ENCODE results near the gene TSPEAR.
"Not testable (repeated sequence)": the region's sequence is repeated elsewhere in the genome, so short reads cannot be mapped to it uniquely, and the experiment has no call there.

Gene TSPEAR

GRCh38 chr21:44496564-44497550, 214.5 kb downstream of the TSPEAR start:
- no peak for DNase-seq

- no peak for DNase-seq
Observed at GRCh38 chr21:44495611-44496563, 215.5 kb downstream of the TSPEAR start.

GRCh38 chr21:44494956-44495355, 216.4 kb downstream of the TSPEAR start:
- DNase-seq = no peak

DNA sequence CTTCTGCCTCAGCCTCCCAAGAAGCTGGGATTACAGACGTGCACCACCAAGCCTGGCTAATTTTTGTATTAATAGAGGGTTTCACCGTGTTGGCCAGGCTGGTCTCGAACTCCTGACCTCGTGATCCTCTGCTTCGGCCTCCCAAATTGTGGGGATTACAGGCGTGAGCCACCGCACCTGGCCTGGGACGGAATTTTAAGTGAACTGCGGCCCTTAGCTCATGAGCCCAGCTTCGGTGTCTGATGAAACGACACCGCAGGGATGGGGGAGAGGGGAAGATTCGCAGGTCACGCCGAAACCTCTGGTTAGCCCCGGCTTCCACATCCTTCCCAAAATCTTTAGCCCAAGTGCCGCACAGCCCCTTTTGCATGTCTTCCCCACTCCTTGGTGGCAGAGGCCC, 217.0 kb downstream of the TSPEAR start:
- no peak for DNase-seq

DNA sequence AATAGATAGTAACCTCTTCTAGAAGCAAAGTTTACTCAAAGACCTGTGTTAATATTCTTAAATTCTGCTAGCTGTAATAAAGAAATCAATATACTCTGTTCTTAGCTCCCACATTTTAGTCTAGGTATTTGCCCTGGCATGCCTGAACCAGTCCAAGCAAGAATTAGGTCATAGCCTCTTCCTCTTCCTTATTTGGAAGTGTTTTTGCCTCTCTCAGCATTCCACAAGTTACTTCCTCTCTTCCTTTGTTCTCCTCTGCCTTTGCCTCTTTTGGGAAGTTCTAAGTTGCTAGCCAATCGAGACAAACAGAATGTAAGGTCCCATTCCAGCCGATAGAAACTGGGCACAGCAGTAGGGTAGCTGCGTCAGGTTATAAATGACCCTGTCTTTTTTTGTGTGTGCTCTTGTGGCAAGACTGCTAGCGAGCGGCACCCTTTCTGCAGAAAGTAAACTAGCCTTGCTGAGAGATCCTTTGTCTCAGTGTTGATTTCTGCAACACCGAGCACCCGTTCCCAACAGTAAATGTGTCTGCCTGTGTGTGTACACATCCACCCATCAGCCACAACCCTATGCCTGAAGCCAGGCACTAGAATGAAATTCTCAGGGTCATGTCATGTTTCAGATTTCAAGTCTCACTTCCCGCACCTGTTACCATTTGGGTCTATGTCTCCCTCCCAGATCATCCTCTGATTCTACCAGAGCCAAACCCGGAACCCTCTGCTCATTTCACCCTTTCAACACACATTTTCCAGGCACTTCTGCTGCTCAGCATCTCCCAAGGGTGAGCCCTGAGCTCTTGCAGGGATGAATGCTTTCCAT, 218.6 kb downstream of the TSPEAR start:
- DNase-seq = no peak

DNA sequence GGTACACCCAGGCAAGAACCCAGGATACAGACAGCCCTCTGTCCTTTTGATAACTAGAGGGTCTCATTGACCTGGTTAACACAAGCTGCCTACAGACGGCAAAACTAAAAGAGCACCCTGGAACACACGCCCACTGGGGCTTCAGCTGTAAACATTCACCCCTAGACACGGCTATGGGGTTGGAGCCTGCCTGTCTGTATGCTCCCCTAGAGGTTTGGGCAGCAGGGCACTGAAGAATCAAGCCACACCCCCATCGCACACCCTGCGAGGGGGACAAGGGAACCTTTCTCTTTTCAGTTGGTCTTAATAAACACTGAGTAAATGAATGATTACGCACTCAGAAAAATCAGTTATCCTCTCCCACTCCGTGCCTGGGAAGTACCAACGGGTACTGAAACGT, 220.6 kb downstream of the TSPEAR start:
- DNase-seq = no peak

GRCh38 chr21:44490405-44490804, 221.0 kb downstream of the TSPEAR start:
- no peak for DNase-seq

GRCh38 chr21:44489962-44490361, 221.4 kb downstream of the TSPEAR start:
- DNase-seq = no peak

DNA sequence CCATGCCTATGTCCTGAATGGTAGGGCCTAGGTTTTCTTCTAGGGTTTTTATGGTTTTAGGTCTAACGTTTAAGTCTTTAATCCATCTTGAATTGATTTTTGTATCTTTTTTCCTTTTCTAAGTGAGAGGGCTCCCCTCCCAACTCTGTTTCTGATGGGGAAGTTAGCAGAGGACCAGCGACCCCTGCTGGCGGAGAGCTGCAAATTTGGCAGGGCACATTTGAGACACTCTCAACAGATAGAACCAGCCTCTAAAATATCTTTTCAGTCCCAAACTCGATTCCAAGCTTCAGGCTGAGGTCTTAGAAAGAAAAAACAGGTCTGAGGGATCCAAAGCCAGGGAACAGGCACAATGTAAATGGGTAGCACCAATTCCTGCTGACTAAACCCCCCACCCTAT, 223.5 kb downstream of the TSPEAR start:
- DNase-seq = peak; percentile 35

DNA sequence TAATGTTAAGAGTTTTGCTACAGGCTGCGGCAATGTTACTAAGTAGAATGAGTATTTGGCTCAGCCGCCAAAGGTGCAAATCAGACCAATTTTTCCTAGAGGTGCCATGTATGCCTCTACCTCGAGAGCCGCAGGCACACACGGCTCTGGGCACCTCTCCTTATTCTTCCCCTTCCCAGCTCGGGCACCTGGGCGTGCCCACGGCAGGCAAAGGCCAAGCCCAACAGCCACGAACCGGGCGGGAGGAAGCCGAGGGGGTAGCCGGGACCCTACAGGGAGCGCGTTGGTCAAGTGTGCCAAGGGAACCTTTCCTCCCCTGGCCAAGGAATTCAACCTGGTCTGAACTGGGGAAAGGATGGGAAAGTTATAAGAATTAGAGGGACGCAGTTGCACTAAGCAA, 225.1 kb downstream of the TSPEAR start:
- no peak for DNase-seq

- DNase-seq = no peak
Observed at GRCh38 chr21:44485796-44486195, 225.6 kb downstream of the TSPEAR start.

DNA sequence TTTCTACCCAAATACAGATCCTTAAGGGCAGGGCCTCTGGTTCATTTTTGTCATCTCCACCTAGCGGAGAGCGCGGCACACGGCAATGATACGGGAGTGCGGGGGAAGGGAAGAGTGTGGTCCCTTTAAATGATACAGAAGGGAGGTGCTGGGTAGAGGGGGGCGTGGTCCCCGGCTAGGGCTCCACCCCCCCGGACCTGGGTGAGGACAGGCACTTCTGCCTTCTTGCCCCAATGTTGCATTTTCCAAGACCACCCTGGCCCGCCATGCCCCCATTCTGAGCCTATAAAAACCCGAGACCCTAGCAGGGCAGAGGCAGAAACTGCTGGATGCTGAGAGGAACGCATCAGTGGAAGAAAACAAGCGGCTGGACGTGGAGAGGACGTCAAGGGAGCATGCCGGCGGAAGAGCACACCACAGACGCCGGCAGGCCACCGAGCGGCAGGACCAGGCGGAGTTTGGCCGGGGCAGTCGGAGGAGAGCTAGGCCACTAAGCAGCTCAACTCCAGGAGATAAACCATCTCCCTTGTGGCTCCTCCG, 226.0 kb downstream of the TSPEAR start:
- DNase-seq = peak; percentile 55

DNA sequence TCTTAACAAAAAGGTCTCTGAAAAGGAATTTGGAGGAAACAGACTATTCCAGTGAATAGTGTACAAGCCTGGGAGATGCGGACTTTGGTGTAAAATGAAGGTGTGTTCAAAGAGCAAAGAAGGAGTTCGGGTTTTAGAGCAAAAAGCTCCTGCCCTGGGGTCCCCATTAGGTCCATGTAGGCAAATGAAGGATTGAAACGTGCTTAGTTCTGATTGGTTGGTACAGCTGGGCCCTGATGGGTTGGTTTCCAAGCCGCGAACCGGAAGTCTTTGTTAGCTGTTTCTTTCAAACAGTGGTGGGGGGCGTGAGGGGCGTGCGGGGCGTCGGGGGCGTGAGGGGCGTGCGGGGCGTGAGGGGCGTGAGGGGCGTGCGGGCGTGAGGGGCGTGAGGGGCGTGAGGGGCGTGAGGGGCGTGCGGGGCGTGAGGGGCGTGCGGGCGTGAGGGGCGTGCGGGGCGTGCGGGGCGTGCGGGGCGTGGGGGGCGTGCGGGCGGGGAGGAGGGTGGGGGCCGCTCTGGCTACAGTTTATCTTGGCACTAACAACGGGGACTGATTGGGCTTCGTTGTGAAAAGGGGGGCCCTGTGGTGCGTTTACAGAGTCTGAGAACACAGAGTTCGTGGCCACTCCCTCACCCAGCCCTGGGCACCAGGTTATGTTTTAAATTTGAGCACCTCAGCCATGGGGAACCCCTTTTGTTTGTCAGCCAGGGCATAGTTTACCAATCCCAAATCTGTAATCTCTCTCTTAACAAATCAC, 226.7 kb downstream of the TSPEAR start:
- no peak for DNase-seq

- no peak for DNase-seq
Observed at GRCh38 chr21:44483288-44484237, 227.8 kb downstream of the TSPEAR start.

DNA sequence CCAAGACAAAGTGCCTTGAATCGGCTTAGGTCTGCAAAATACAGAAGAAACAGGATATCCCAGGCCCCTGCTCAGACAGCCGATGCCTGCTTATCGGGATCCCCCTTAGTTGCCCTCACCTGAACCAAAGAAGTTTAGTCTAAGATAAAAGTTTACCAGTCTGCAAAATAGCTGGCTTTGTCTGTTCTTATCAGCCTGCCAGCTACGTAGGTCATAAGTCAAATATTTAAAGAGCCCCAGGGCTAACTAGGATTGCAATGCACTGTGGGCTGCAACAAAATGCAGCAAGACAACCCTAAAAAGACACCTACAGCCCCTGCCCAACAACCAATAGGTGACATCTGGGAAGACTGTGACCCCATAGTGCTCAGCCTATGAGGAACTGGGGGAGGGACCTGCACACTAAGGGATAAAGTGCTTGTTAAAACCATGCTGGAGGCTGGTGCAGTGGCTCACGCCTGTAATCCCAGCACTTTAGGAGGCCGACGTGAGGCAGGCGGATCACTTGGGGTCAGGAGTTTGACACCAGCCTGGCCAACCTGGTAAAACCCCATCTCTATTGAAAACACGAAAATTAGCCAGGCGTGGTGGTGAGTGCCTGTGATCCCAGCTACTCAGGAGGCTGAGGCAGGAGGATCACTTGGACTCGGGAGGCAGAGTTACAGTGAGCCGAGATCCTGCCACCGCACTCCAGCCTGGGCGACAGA, 228.6 kb downstream of the TSPEAR start:
- DNase-seq = no peak

DNA sequence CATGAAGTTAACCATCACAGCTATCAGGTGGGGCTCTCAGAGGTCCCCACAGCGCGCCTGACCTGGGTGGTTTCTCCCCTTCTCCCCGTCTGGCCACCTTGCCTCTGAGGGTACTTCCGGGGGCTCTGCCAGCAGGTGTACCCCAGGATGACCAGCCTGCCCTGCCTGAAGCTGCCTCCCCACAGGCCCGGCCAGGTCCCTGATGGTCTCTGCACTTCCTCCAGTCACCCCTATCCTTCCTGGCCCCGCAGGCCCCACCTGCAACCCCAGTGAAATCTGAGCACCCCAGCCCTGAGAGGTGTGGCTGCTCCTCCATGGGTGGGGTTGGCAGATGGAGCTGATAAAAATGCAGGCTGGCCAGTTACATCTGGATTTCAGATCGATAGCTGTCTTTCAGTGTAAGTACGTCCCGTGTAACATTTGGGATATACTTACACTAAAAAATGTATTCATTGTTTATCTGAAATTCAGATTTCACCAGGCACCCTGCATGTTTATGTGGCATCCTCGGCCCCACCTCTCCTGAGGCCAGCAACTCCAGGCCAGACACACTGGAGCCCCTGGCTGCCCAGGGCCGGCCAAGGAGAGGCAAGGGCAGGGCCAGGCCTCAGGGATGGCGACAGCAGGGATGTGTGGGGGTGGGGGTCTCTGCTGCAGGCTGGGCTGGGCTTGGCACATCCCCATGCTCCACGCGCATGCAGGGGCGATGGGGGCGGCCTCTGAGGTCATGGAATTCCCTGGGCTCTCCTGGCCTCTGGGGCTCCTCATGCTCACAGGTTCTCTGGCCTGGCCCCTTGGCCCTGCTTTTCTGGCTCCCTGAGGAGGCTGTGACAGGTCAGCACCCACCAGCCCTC, 230.9 kb downstream of the TSPEAR start:
- no peak for DNase-seq

DNA sequence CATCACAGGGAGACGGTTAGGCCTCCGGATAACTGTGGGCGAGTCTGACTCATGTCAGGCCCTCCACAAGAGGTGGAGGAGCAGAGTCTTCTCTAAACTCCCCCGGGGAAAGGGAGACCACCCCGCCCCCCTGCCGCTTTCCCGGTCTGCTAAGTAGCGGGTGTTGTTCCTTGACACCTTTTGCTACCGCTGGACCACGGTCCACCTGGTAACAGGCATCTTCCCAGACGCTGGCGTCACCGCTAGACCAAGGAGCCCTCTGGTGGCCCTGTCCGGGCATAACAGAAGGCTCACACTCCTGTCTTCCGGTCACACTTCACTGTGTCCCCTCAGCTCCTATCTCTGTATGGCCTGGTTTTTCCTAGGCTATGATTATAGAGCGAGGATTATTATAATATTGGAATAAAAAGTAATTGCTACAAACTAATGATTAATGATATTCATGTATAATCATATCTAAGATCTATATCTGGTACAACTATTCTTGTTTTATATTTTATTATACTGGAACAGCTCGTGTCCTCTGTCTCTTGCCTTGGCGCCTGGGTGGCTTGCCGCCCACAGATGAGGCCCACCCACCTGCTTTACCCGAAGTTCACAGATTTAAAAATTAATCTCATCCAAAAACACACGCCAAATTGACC, 231.7 kb downstream of the TSPEAR start:
- DNase-seq = not testable (repeated sequence)

- no peak for DNase-seq
Observed at GRCh38 chr21:44478801-44479167, 232.6 kb downstream of the TSPEAR start.
